Fibroblast of lung (primary cell): Measurements from ENCODE around the gene METTL1. TPM values are rescaled to one million over a fixed set of nuclear protein-coding genes. Genes with fewer than 3 reads are reported as not detected.

Source experiments
- DNase-seq, 2 donors: peaks; one replicate each; pipeline versions ENCODE4 v3.0.0 to v3.0.0-alpha.2; 2010; ENCODE audit warnings: low read depth in 2 of 2
- H2AFZ ChIP-seq: 2 replicates; pipeline ENCODE4 v1.5.1; 2012; ENCODE audit warnings: low read length, control low read depth, inconsistent platforms
- H3K27ac ChIP-seq: 2 replicates; pipeline ENCODE4 v1.5.1; 2011; ENCODE audit warnings: low read length, control low read depth; ENCODE audit not compliant: insufficient read depth
- H3K27me3 ChIP-seq: 2 replicates; pipeline ENCODE4 v1.5.1; 2011; ENCODE audit warnings: mild to moderate bottlenecking, low read length; ENCODE audit not compliant: control insufficient read depth, insufficient read depth
- H3K36me3 ChIP-seq: 2 replicates; pipeline ENCODE4 v1.5.1; 2011; ENCODE audit warnings: low read length; ENCODE audit not compliant: control insufficient read depth, insufficient read depth
- H3K4me1 ChIP-seq: 2 replicates; pipeline ENCODE4 v1.5.1; 2011; ENCODE audit warnings: low read length; ENCODE audit not compliant: control insufficient read depth, insufficient read depth; ENCODE audit errors: extremely low read depth
- H3K4me2 ChIP-seq: 2 replicates; pipeline ENCODE4 v1.5.1; 2011; ENCODE audit warnings: low read length, control low read depth; ENCODE audit not compliant: insufficient read depth; ENCODE audit errors: extremely low read depth
- H3K4me3 ChIP-seq, 4 experiments: fragments of 200-600 bp in 1 of 4; sonication (generic) in 1 of 4; replicated peaks in 1 of 4; 2 replicates each; pipeline ENCODE4 v1.5.1; 2011 to 2016; ENCODE audit warnings: low read length in 4 of 4, low read depth in 3 of 4, mild to moderate bottlenecking in 3 of 4, control low read depth in 2 of 4, inconsistent platforms in 1 of 4, mixed read lengths in 1 of 4; ENCODE audit not compliant: insufficient read depth in 1 of 4; ENCODE audit errors: control extremely low read depth in 1 of 4
- H3K79me2 ChIP-seq: 2 replicates; pipeline ENCODE4 v1.5.1; 2012; ENCODE audit warnings: mild to moderate bottlenecking, low read length, inconsistent platforms; ENCODE audit not compliant: control insufficient read depth, insufficient read depth
- H3K9ac ChIP-seq: 2 replicates; pipeline ENCODE4 v1.5.1; 2011; ENCODE audit warnings: mild to moderate bottlenecking, low read length, control low read depth; ENCODE audit not compliant: insufficient read depth
- H3K9me3 ChIP-seq: 2 replicates; pipeline ENCODE4 v1.5.1; 2012; ENCODE audit warnings: low read depth, low read length; ENCODE audit not compliant: control insufficient read depth, insufficient read depth
- H4K20me1 ChIP-seq: 2 replicates; pipeline ENCODE4 v1.5.1; 2011; ENCODE audit warnings: low read length; ENCODE audit not compliant: control insufficient read depth, insufficient read depth; ENCODE audit errors: extremely low read depth
- CTCF ChIP-seq, 2 donors: IDR thresholded peaks in 1 of 2; conservative IDR thresholded peaks in 1 of 2; 1 replicate in 1 of 2; 2 replicates in 1 of 2; pipeline ENCODE4 v1.5.1; 2011 to 2012; ENCODE audit warnings: low read length in 2 of 2, control low read depth in 1 of 2, inconsistent platforms in 1 of 2, low read depth in 1 of 2, mild to moderate bottlenecking in 1 of 2
- EZH2 ChIP-seq: IDR thresholded peaks from 2 replicates; pipeline ENCODE4 v1.5.1; 2012; ENCODE audit warnings: low read length, control low read depth, mild to moderate bottlenecking; ENCODE audit errors: missing control alignments
- polyA plus RNA-seq, 2 donors: library from polyadenylated mRNA; depleted of rRNA in 1 of 2; stranded (reverse) in 1 of 2; unstranded in 1 of 2; fragments of >200 nt; gene quantifications; 2 replicates each; pipeline ENCODE4 v1.2.1, GENCODE V29; 2011 to 2012; ENCODE audit warnings: missing spikeins in 1 of 2
- total RNA-seq: library from RNA; depleted of rRNA; stranded (reverse); fragments of >200 nt; gene quantifications from 2 replicates; pipeline ENCODE4 v1.2.1, GENCODE V29; 2014

METTL1 gene
- total and polyA plus RNA-seq, 2 donors (not counting 1 experiment from before 2014, with no cell fraction given), result 3.5 to 16.9 TPM

- Histone ChIP-seq H3K4me2 (no peak overlapping the region), H3K27me3 (no peaks in the 10 kb centered on the region), H3K9me3 (no peaks in the 10 kb centered on the region), H3K4me1 (no peaks in the 10 kb centered on the region), H3K27ac (no peak overlapping the region), H3K79me2 (no peaks in the 10 kb centered on the region), H3K4me3 (no peak overlapping the region), H3K9ac (no peak overlapping the region), H2AFZ (no peak overlapping the region), H3K36me3 (peaks cover 15% of the 10 kb centered on the region), H4K20me1 (no peaks in the 10 kb centered on the region)
- TF ChIP-seq EZH2 (no peak), CTCF (conservative IDR thresholded peaks at IDR 0.05 in 1 of 2, IDR thresholded peaks at IDR 0.05 in 1 of 2; ENCODE audit: low read depth in 1 of 2, low read length in 2 of 2) (no peak)
- no peak for DNase-seq
These were observed 53.0 kb downstream of the METTL1 start for GRCh38 chr12:57718641-57719528.

Other genes starting within 250 kb of the METTL1 start
- gene MBD6, start 249.3 kb downstream of the METTL1 start, total RNA-seq, result 5.1 and 7.1 TPM in 2 replicates
- 3.0 and 3.1 TPM in 2 replicates for gene MBD6, start 249.3 kb downstream of the METTL1 start, polyA plus RNA-seq
- 101 and 108 TPM in 2 replicates for gene DCTN2, start 224.9 kb downstream of the METTL1 start, total RNA-seq
- gene DCTN2, start 224.9 kb downstream of the METTL1 start, polyA plus RNA-seq, result 211 and 229 TPM in 2 replicates
- 0.51 and 1.3 TPM in 2 replicates for gene KIF5A, start 222.1 kb downstream of the METTL1 start, total RNA-seq
- gene KIF5A, start 222.1 kb downstream of the METTL1 start, polyA plus RNA-seq, result 0.53 and 0.89 TPM in 2 replicates
- gene PIP4K2C, start 180.9 kb downstream of the METTL1 start, total RNA-seq, result 9.0 and 11.9 TPM in 2 replicates
- 24.3 and 25.2 TPM in 2 replicates for gene PIP4K2C, start 180.9 kb downstream of the METTL1 start, polyA plus RNA-seq
- 16.4 and 30.4 TPM in 2 replicates for gene DTX3, start 167.3 kb downstream of the METTL1 start, total RNA-seq
- gene DTX3, start 167.3 kb downstream of the METTL1 start, polyA plus RNA-seq, result 12.1 and 17.3 TPM in 2 replicates
- 34.4 and 40.0 TPM in 2 replicates for gene ARHGEF25, start 160.7 kb downstream of the METTL1 start, total RNA-seq
- 12.1 and 15.7 TPM in 2 replicates for gene ARHGEF25, start 160.7 kb downstream of the METTL1 start, polyA plus RNA-seq
- gene B4GALNT1, start 138.9 kb downstream of the METTL1 start, total RNA-seq, result 0.51 and 2.3 TPM in 2 replicates
- gene B4GALNT1, start 138.9 kb downstream of the METTL1 start, polyA plus RNA-seq, result 1.3 and 3.4 TPM in 2 replicates
- gene OS9, start 78.0 kb downstream of the METTL1 start, total RNA-seq, result 170 and 260 TPM in 2 replicates
- gene OS9, start 78.0 kb downstream of the METTL1 start, polyA plus RNA-seq, result 274 and 316 TPM in 2 replicates
- under 0.01 and 0.17 TPM in 2 replicates for gene AGAP2, start 33.4 kb downstream of the METTL1 start, total RNA-seq
- gene AGAP2, start 33.4 kb downstream of the METTL1 start, polyA plus RNA-seq, result 0.02 and 0.05 TPM in 2 replicates
- 55.7 and 99.6 TPM in 2 replicates for gene TSPAN31, start 27.1 kb downstream of the METTL1 start, total RNA-seq
- 42.8 and 53.6 TPM in 2 replicates for gene TSPAN31, start 27.1 kb downstream of the METTL1 start, polyA plus RNA-seq
- 183 and 257 TPM in 2 replicates for gene CDK4, start 19.8 kb downstream of the METTL1 start, total RNA-seq
- gene CDK4, start 19.8 kb downstream of the METTL1 start, polyA plus RNA-seq, result 233 and 324 TPM in 2 replicates
- gene MARCHF9, start 17.0 kb downstream of the METTL1 start, total RNA-seq, result 2.6 and 3.8 TPM in 2 replicates
- gene MARCHF9, start 17.0 kb downstream of the METTL1 start, polyA plus RNA-seq, result 4.8 and 5.6 TPM in 2 replicates
- gene CYP27B1, start 5.0 kb downstream of the METTL1 start, total RNA-seq, result under 0.01 and 0.17 TPM in 2 replicates
- 0.26 and 0.29 TPM in 2 replicates for gene CYP27B1, start 5.0 kb downstream of the METTL1 start, polyA plus RNA-seq
- 3.9 and 8.9 TPM in 2 replicates for gene EEF1AKMT3, start 509 bp upstream of the METTL1 start, total RNA-seq
- gene EEF1AKMT3, start 509 bp upstream of the METTL1 start, polyA plus RNA-seq, result 6.7 and 11.9 TPM in 2 replicates
- gene TSFM, start 10.7 kb upstream of the METTL1 start, total RNA-seq, result 15.5 and 20.3 TPM in 2 replicates
- gene TSFM, start 10.7 kb upstream of the METTL1 start, polyA plus RNA-seq, result 16.8 and 19.0 TPM in 2 replicates
- gene AVIL, start 46.6 kb upstream of the METTL1 start, total RNA-seq, result 2.8 and 7.1 TPM in 2 replicates
- gene AVIL, start 46.6 kb upstream of the METTL1 start, polyA plus RNA-seq, result 1.1 and 2.2 TPM in 2 replicates
- 87.8 and 92.0 TPM in 2 replicates for gene CTDSP2, start 74.6 kb upstream of the METTL1 start, total RNA-seq
- 199 and 208 TPM in 2 replicates for gene CTDSP2, start 74.6 kb upstream of the METTL1 start, polyA plus RNA-seq
- 8.5 and 9.4 TPM in 2 replicates for gene ATP23, start 169.5 kb upstream of the METTL1 start, total RNA-seq
- gene ATP23, start 169.5 kb upstream of the METTL1 start, polyA plus RNA-seq, result 4.8 and 8.7 TPM in 2 replicates